ENCODE measurements around the gene EPHB6.

Gene EPHB6

GRCh38 chr7:142855114-142855743 is 353 bp downstream of the EPHB6 start:
- 0 out of 2 replicates have a peak, but pooled peaks have one; percentile 6 for TF ChIP-seq CTCF (conservative IDR thresholded peaks at IDR 0.05)
- H3K27ac ChIP-seq: peak overlapping the region; percentile 97

- H3K27ac ChIP-seq: peak overlapping the region; percentile 97
- TF ChIP-seq CTCF (conservative IDR thresholded peaks at IDR 0.05): no peak
Measured at GRCh38 chr7:142855756-142856564, 1.1 kb downstream of the EPHB6 start.

- TF ChIP-seq CTCF (conservative IDR thresholded peaks at IDR 0.05): no peak
- H3K27ac ChIP-seq: peak overlapping the region; percentile 97
Measured at GRCh38 chr7:142856565-142857245, 1.8 kb downstream of the EPHB6 start.

GRCh38 chr7:142857625-142858024 is 2.7 kb downstream of the EPHB6 start:
- TF ChIP-seq CTCF (conservative IDR thresholded peaks at IDR 0.05): no peak
- peak overlapping the region; percentile 97 for H3K27ac ChIP-seq

- TF ChIP-seq CTCF (conservative IDR thresholded peaks at IDR 0.05): no peak
- peak overlapping the region; percentile 97 for H3K27ac ChIP-seq
Measured at GRCh38 chr7:142859411-142859810, 4.5 kb downstream of the EPHB6 start.

GRCh38 chr7:142859829-142860228 is 5.0 kb downstream of the EPHB6 start:
- peak overlapping the region; percentile 97 for H3K27ac ChIP-seq
- no peak for TF ChIP-seq CTCF (conservative IDR thresholded peaks at IDR 0.05)

- peak overlapping the region; percentile 97 for H3K27ac ChIP-seq
- no peak for TF ChIP-seq CTCF (conservative IDR thresholded peaks at IDR 0.05)
Measured at GRCh38 chr7:142860968-142861367, 6.1 kb downstream of the EPHB6 start.
